ENCODE data around the gene CXCL14.
A peak's percentile ranks its signal among the peaks of the same experiment; 100 is the strongest.

The CXCL14 gene

DNA sequence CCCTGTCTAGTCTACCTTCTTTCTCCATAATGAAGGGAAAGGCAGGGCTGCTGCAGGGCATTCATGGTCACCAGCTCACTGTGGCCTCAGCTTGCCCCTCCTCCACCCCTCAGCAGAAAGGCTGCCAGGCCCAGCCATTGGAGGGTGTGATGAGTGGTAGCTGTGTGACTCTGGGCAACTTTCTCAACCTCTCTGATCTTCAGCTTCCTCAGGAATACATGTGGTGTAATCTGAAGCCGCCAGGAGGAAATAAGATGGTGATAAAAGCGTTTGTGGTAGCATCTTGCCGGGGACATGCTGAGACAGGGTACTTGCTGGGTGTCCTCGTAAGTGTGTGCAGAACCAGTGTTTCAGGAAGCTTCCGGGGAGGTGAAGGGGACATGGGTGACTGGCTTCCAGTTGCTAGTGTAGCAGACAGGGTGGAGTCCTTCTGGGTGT, 9.8 kb downstream of the CXCL14 start:
- no peak overlapping the region for H3K4me3 ChIP-seq (replicated peaks; ENCODE audit: low read depth, low read length)
- no peaks in the 10 kb centered on the region for H3K36me3 ChIP-seq (ENCODE audit: control insufficient read depth, insufficient read depth, low read length)
- DNase-seq (ENCODE audit: extremely low read depth, insufficient read length) = no peak
- no peak for TF ChIP-seq CTCF (IDR thresholded peaks at IDR 0.05; ENCODE audit: insufficient read depth, low read length, poor library complexity, severe bottlenecking)
- H3K27me3 ChIP-seq (replicated peaks; ENCODE audit: control insufficient read depth, insufficient read depth, low read length) = no peaks in the 10 kb centered on the region; the same call in none of the 2 replicates

DNA sequence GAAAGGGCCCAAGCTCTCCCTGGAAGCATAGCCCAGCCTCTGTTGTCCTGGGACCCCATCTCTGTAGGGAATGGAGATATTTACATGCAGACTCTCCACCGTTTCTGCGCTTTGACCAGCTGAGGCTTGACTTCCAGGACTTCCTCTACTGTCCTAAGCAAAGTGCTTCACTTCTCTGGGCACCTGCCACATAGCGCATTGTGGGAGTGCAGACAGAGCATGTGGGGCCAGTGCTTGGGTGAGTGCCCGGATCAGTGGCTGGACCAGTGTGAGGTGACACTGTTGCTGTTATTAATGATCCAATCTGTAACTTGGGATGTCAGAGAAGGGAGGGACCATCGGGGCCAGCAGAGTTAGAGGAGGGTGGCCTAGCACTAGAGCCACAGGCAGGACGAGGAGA, 10.5 kb downstream of the CXCL14 start:
- TF ChIP-seq CTCF (IDR thresholded peaks at IDR 0.05; ENCODE audit: insufficient read depth, low read length, poor library complexity, severe bottlenecking) = no peak
- DNase-seq (ENCODE audit: extremely low read depth, insufficient read length) = no peak
- no peak overlapping the region for H3K4me3 ChIP-seq (replicated peaks; ENCODE audit: low read depth, low read length)
- H3K27me3 ChIP-seq (replicated peaks; ENCODE audit: control insufficient read depth, insufficient read depth, low read length) = no peaks in the 10 kb centered on the region; the same call in none of the 2 replicates
- no peaks in the 10 kb centered on the region for H3K36me3 ChIP-seq (ENCODE audit: control insufficient read depth, insufficient read depth, low read length)

DNA sequence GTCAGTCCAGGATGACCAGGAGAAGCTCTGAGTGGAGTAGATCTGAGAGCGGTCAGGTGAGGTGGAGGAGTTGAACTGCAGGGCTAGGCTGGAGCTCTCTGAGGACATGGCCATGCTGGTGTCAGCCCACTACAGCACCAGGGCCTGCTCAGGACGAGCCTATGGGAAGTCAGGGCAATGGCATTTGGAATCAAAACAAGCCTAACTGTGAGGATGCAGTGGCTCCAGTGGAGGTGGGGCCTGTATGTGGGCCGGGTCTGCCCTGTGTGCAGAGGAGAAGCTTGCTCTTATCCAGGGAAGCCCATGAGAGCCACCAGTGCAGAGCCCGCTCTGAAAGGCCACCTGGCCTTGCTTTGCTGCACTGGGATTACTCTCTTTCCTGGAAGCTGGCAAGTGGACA, 11.1 kb downstream of the CXCL14 start:
- H3K27me3 ChIP-seq (replicated peaks; ENCODE audit: control insufficient read depth, insufficient read depth, low read length) = no peaks in the 10 kb centered on the region; the same call in none of the 2 replicates
- no peaks in the 10 kb centered on the region for H3K36me3 ChIP-seq (ENCODE audit: control insufficient read depth, insufficient read depth, low read length)
- TF ChIP-seq CTCF (IDR thresholded peaks at IDR 0.05; ENCODE audit: insufficient read depth, low read length, poor library complexity, severe bottlenecking) = no peak
- H3K4me3 ChIP-seq (replicated peaks; ENCODE audit: low read depth, low read length) = no peak overlapping the region
- DNase-seq (ENCODE audit: extremely low read depth, insufficient read length) = no peak

GRCh38 chr5:135566422-135567400, 12.1 kb downstream of the CXCL14 start:
- no peaks in the 10 kb centered on the region; the same call in none of the 2 replicates for H3K27me3 ChIP-seq (replicated peaks; ENCODE audit: control insufficient read depth, insufficient read depth, low read length)
- TF ChIP-seq CTCF (IDR thresholded peaks at IDR 0.05; ENCODE audit: insufficient read depth, low read length, poor library complexity, severe bottlenecking) = no peak
- H3K4me3 ChIP-seq (replicated peaks; ENCODE audit: low read depth, low read length) = no peak overlapping the region
- H3K36me3 ChIP-seq (ENCODE audit: control insufficient read depth, insufficient read depth, low read length) = no peaks in the 10 kb centered on the region
- DNase-seq (ENCODE audit: extremely low read depth, insufficient read length) = no peak

DNA sequence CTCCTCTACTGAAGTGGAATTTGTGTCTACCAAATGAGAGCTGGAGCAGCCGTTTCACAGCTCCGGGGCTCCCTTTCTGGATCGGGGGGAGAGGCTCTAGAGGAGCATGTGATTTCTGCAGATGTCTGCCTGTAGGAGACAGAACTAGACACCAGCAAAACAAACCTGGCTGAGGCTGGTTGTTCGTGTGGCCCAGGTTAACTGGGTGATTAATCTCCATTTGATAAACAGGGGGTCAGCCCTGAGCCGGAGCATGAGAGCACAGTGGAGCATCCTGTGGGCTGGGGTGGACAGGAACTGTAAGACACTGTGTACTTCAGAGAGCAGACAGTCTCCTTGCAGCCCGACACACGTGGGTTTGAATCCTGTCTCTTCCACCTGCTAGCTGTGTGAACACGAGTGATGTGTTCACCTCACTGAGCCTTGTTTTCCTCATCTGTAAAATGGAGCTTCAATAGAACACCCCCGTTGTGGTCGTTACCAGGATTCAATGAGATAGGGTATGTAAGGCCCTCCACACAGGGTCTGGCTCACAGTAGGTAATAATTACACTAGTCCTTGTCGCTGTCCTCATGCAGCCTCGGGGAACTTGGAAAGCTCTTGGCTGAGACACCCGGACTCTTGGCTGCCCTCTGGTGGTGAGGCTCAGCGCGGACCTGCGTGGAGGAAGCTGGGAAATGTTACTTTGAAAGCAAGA, 12.9 kb downstream of the CXCL14 start:
- H3K36me3 ChIP-seq (ENCODE audit: control insufficient read depth, insufficient read depth, low read length) = no peaks in the 10 kb centered on the region
- H3K4me3 ChIP-seq (replicated peaks; ENCODE audit: low read depth, low read length) = no peak overlapping the region
- peak; percentile 98 for TF ChIP-seq CTCF (IDR thresholded peaks at IDR 0.05; ENCODE audit: insufficient read depth, low read length, poor library complexity, severe bottlenecking)
- no peak for DNase-seq (ENCODE audit: extremely low read depth, insufficient read length)
- no peaks in the 10 kb centered on the region; the same call in none of the 2 replicates for H3K27me3 ChIP-seq (replicated peaks; ENCODE audit: control insufficient read depth, insufficient read depth, low read length)
